Glutamatergic neuron (in vitro differentiated cells): ENCODE results near the gene CALR3. TPM values are rescaled to one million over a fixed set of nuclear protein-coding genes. Genes with fewer than 3 reads are reported as not detected.
A peak's percentile ranks its signal among the peaks of the same experiment; 100 is the strongest.
"Not testable (repeated sequence)": the region's sequence is repeated elsewhere in the genome, so short reads cannot be mapped to it uniquely, and the experiment has no call there.

Source experiments
- DNase-seq: peaks from one replicate; pipeline ENCODE4 v3.0.0; 2022
- H3K27ac Mint-ChIP-seq: one replicate; pipeline ENCODE4 v1.8.0; 2020; ENCODE audit warnings: mild to moderate bottlenecking, mixed read lengths, inconsistent platforms; ENCODE audit not compliant: unreplicated experiment
- H3K27me3 Mint-ChIP-seq: one replicate; pipeline ENCODE4 v1.8.0; 2020; ENCODE audit warnings: mild to moderate bottlenecking, moderate library complexity, mixed read lengths, inconsistent platforms; ENCODE audit not compliant: unreplicated experiment
- H3K36me3 Mint-ChIP-seq: one replicate; pipeline ENCODE4 v1.8.0; 2020; ENCODE audit warnings: mild to moderate bottlenecking, mixed read lengths, inconsistent platforms; ENCODE audit not compliant: unreplicated experiment
- H3K4me1 Mint-ChIP-seq: one replicate; pipeline ENCODE4 v1.8.0; 2020; ENCODE audit warnings: mild to moderate bottlenecking, low read depth, mixed read lengths, inconsistent platforms; ENCODE audit not compliant: unreplicated experiment
- H3K4me3 Mint-ChIP-seq: one replicate; pipeline ENCODE4 v1.8.0; 2020; ENCODE audit warnings: mild to moderate bottlenecking, mixed read lengths, inconsistent platforms; ENCODE audit not compliant: unreplicated experiment
- H3K9me3 Mint-ChIP-seq: one replicate; pipeline ENCODE4 v1.8.0; 2020; ENCODE audit warnings: mild to moderate bottlenecking, moderate library complexity, mixed read lengths, inconsistent platforms; ENCODE audit not compliant: unreplicated experiment
- CTCF ChIP-seq: fragments of 200-600 bp; sonication (generic); IDR thresholded peaks from one replicate; pipeline ENCODE4 v1.5.0; 2021; ENCODE audit not compliant: partially characterized antibody, unreplicated experiment
- total RNA-seq: library from RNA; stranded (reverse); fragmentation: NEBNext Ultra II Directional; extraction: Animal tissue kit (Norgen Biotek cat#: 25700); gene quantifications from one replicate; pipeline ENCODE4 v1.2.1, GENCODE V29; 2021; ENCODE audit not compliant: unreplicated experiment

The CALR3 gene
- total RNA-seq, 1 donor from 2014 or later, result not detected

GRCh38 chr19:16473875-16474392 lies 22.0 kb downstream of the CALR3 start:
- no peaks in the 10 kb centered on the region for H3K36me3 Mint-ChIP-seq
- peaks cover 11% of the 10 kb centered on the region for H3K27me3 Mint-ChIP-seq
- no peak overlapping the region for H3K27ac Mint-ChIP-seq
- peaks cover 7% of the 10 kb centered on the region for H3K9me3 Mint-ChIP-seq
- no peak for TF ChIP-seq CTCF
- peaks cover 13% of the 10 kb centered on the region for H3K4me1 Mint-ChIP-seq
- H3K4me3 Mint-ChIP-seq, result no peak overlapping the region
- DNase-seq, result no peak

- peaks cover 19% of the 10 kb centered on the region for H3K4me1 Mint-ChIP-seq
- peaks cover 7% of the 10 kb centered on the region for H3K9me3 Mint-ChIP-seq
- TF ChIP-seq CTCF, result no peak
- DNase-seq, result no peak
- H3K36me3 Mint-ChIP-seq, result no peaks in the 10 kb centered on the region
- H3K27ac Mint-ChIP-seq, result no peak overlapping the region
- H3K4me3 Mint-ChIP-seq, result peak overlapping the region; percentile 52
- H3K27me3 Mint-ChIP-seq, result peaks cover 13% of the 10 kb centered on the region
Observed at GRCh38 chr19:16472992-16473391, 23.0 kb downstream of the CALR3 start.

- DNase-seq, H3K36me3 Mint-ChIP-seq, H3K27ac Mint-ChIP-seq, H3K9me3 Mint-ChIP-seq: not testable (repeated sequence)
- peak overlapping the region; percentile 77 for H3K4me3 Mint-ChIP-seq
- H3K4me1 Mint-ChIP-seq, result peaks cover 23% of the 10 kb centered on the region
- H3K27me3 Mint-ChIP-seq, result peaks cover 16% of the 10 kb centered on the region
Observed at GRCh38 chr19:16472559-16472899, 23.4 kb downstream of the CALR3 start.

GRCh38 chr19:16470911-16471811 lies 24.8 kb downstream of the CALR3 start:
- no peaks in the 10 kb centered on the region for H3K36me3 Mint-ChIP-seq
- H3K4me1 Mint-ChIP-seq, result peaks cover 30% of the 10 kb centered on the region
- peak overlapping the region; percentile 83 for H3K27ac Mint-ChIP-seq
- H3K9me3 Mint-ChIP-seq, result peaks cover 7% of the 10 kb centered on the region
- peaks cover 20% of the 10 kb centered on the region for H3K27me3 Mint-ChIP-seq
- DNase-seq, result peak; percentile 36
- TF ChIP-seq CTCF, result no peak
- peak overlapping the region; percentile 92 for H3K4me3 Mint-ChIP-seq

GRCh38 chr19:16470541-16470910 lies 25.4 kb downstream of the CALR3 start:
- peaks cover 21% of the 10 kb centered on the region for H3K27me3 Mint-ChIP-seq

More at GRCh38 chr19:16470541-16470910, 25.4 kb downstream of the CALR3 start:
- peaks cover 7% of the 10 kb centered on the region for H3K9me3 Mint-ChIP-seq
- peaks cover 31% of the 10 kb centered on the region for H3K4me1 Mint-ChIP-seq
- peak overlapping the region; percentile 92 for H3K4me3 Mint-ChIP-seq
- no peak for TF ChIP-seq CTCF
- H3K27ac Mint-ChIP-seq, result peak overlapping the region; percentile 83
- DNase-seq, result no peak
- H3K36me3 Mint-ChIP-seq, result no peaks in the 10 kb centered on the region
